HCT116 (cell line): ENCODE results near the gene INSRR. TPM values are rescaled to one million over a fixed set of nuclear protein-coding genes. Genes with fewer than 3 reads are reported as not detected.

Experiments
- ATAC-seq: fragments of 200-7000 bp; cut with Tn5 transposase; 2 replicates; pipeline ENCODE4 v1.9.1; 2020; ENCODE audit warnings: mild to moderate bottlenecking, moderate library complexity
- BruUV-seq: library from RNA; stranded (reverse); fragments of 400-500 nt; replicated peaks from 2 replicates; lab custom pipeline; 2021; lab: Mats Ljungman, UMichigan
- CTCF ChIA-PET: fragments of 300-600 bp; sonication (Branson Sonifier 250); formaldehyde crosslinking; loops from one replicate; lab custom pipeline; 2021; ENCODE audit warnings: antibody characterized with exemption; lab: Charles Lee
- POLR2A ChIA-PET: fragments of 300-600, 350-600 bp; sonication (Branson Sonifier 250); formaldehyde crosslinking; loops from one replicate; lab custom pipeline; 2021; ENCODE audit warnings: antibody characterized with exemption; lab: Charles Lee
- RAD21 ChIA-PET, 2 experiments: fragments of 300-600 bp; sonication (Branson Sonifier 250); formaldehyde crosslinking; loops; one replicate each; lab custom pipeline; 2023; ENCODE audit warnings: low total read pairs in 2 of 2; ENCODE audit not compliant: uncharacterized antibody in 2 of 2, unreplicated experiment in 2 of 2, low non-redundant PET in 1 of 2; lab: Charles Lee
- DNase-seq: peaks from one replicate; pipeline ENCODE4 v3.0.0-alpha.2; 2010; ENCODE audit warnings: low read depth, low spot score
- H2AFZ ChIP-seq: fragments of 200-600 bp; shearing (Covaris generic), sonication (generic); 2 replicates; pipeline ENCODE4 v1.6.1; 2017; ENCODE audit warnings: low read depth, mixed run types, mixed read lengths, antibody characterized with exemption, low read length; ENCODE audit not compliant: poor library complexity, severe bottlenecking
- H3K27ac ChIP-seq: 2 replicates; pipeline ENCODE4 v1.5.1; 2012; ENCODE audit warnings: low read depth, low read length
- H3K27me3 ChIP-seq: fragments of 200-600 bp; sonication (generic); 2 replicates; pipeline ENCODE4 v1.6.1; 2016; ENCODE audit warnings: mixed run types, low read length, mixed read lengths; ENCODE audit not compliant: insufficient read depth
- H3K36me3 ChIP-seq, 2 experiments: fragments of 200-500 bp in 1 of 2; fragments of 200-600 bp in 1 of 2; sonication (Bioruptor generic) in 1 of 2; sonication (generic) in 1 of 2; 2 replicates each; pipeline versions ENCODE4 v1.5.1 to v1.6.1; 2014 to 2016; ENCODE audit warnings: low read length in 2 of 2, inconsistent platforms in 1 of 2, mixed read lengths in 1 of 2, mixed run types in 1 of 2; ENCODE audit not compliant: insufficient read depth in 2 of 2, control insufficient read depth in 1 of 2
- H3K4me1 ChIP-seq, 2 experiments: fragments of 200-600 bp in 1 of 2; sonication (generic) in 1 of 2; 2 replicates each; pipeline versions ENCODE4 v1.5.1 to v1.6.1; 2012 to 2017; ENCODE audit warnings: low read length in 2 of 2, inconsistent platforms in 1 of 2, mild to moderate bottlenecking in 1 of 2, mixed read lengths in 1 of 2, mixed run types in 1 of 2, moderate library complexity in 1 of 2; ENCODE audit not compliant: insufficient read depth in 2 of 2, control insufficient read depth in 1 of 2
- H3K4me2 ChIP-seq: fragments of 200-600 bp; sonication (generic); 2 replicates; pipeline ENCODE4 v1.6.1; 2017; ENCODE audit warnings: mixed run types, low read length, mixed read lengths
- H3K4me3 ChIP-seq, 2 experiments: fragments of 200-600 bp in 1 of 2; sonication (generic) in 1 of 2; replicated peaks in 1 of 2; 2 replicates each; pipeline ENCODE4 v1.5.1; 2011 to 2016; ENCODE audit warnings: low read length in 2 of 2, control low read depth in 1 of 2, low read depth in 1 of 2, mild to moderate bottlenecking in 1 of 2, mixed read lengths in 1 of 2, mixed run types in 1 of 2
- H3K79me2 ChIP-seq: fragments of 200-600 bp; sonication (generic); 2 replicates; pipeline ENCODE4 v1.6.1; 2017; ENCODE audit warnings: mild to moderate bottlenecking, mixed run types, low read length, moderate library complexity, mixed read lengths; ENCODE audit not compliant: insufficient read depth
- H3K9ac ChIP-seq: fragments of 200-600 bp; sonication (generic); 2 replicates; pipeline ENCODE4 v1.6.1; 2016; ENCODE audit warnings: low read length, mixed read lengths
- H3K9me2 ChIP-seq: fragments of 200-600 bp; sonication (generic), shearing (Covaris generic); 2 replicates; pipeline ENCODE4 v1.6.1; 2017; ENCODE audit warnings: mixed run types, mild to moderate bottlenecking, moderate library complexity; ENCODE audit not compliant: insufficient read depth
- H3K9me3 ChIP-seq, 2 experiments: fragments of 200-500 bp in 1 of 2; fragments of 200-600 bp in 1 of 2; sonication (Bioruptor generic) in 1 of 2; sonication (generic) in 1 of 2; 2 replicates each; pipeline ENCODE4 v1.6.1; 2014 to 2017; ENCODE audit warnings: low read length in 2 of 2, mixed read lengths in 2 of 2, inconsistent platforms in 1 of 2, low read depth in 1 of 2, mild to moderate bottlenecking in 1 of 2, mixed run types in 1 of 2, moderate library complexity in 1 of 2; ENCODE audit not compliant: control insufficient read depth in 1 of 2, insufficient read depth in 1 of 2
- H4K20me1 ChIP-seq: fragments of 200-600 bp; sonication (generic), shearing (Covaris generic); 2 replicates; pipeline ENCODE4 v1.6.1; 2017; ENCODE audit warnings: mixed run types, mild to moderate bottlenecking, moderate library complexity; ENCODE audit not compliant: insufficient read depth
- ATF3 ChIP-seq: IDR thresholded peaks from 2 replicates; pipeline ENCODE4 v1.6.1; 2012
- CBX3 ChIP-seq: IDR thresholded peaks from 2 replicates; pipeline ENCODE4 v1.6.1; 2012; ENCODE audit warnings: low read depth
- CTCF ChIP-seq, 3 experiments: fragments of 200-600 bp in 1 of 3; sonication (generic) in 1 of 3; IDR thresholded peaks in 2 of 3; conservative IDR thresholded peaks in 1 of 3; 2 replicates each; pipeline ENCODE4 v1.5.1; 2012 to 2017; ENCODE audit warnings: low read depth in 2 of 3, low read length in 2 of 3, antibody characterized with exemption in 1 of 3, borderline replicate concordance in 1 of 3, control low read depth in 1 of 3, mild to moderate bottlenecking in 1 of 3, mixed read lengths in 1 of 3, mixed run types in 1 of 3, moderate library complexity in 1 of 3; ENCODE audit not compliant: insufficient read depth in 1 of 3
- EGR1 ChIP-seq: IDR thresholded peaks from 2 replicates; pipeline ENCODE4 v1.6.1; 2012; ENCODE audit warnings: low read depth
- ELF1 ChIP-seq: IDR thresholded peaks from 2 replicates; pipeline ENCODE4 v1.6.1; 2012; ENCODE audit warnings: low read depth, borderline replicate concordance
- EZH2 ChIP-seq: fragments of 200-600 bp; sonication (generic); IDR thresholded peaks from 2 replicates; pipeline ENCODE4 v1.6.1; 2017; ENCODE audit warnings: antibody characterized with exemption, mixed run types
- EZH2phosphoT487 ChIP-seq: fragments of 200-600 bp; IDR thresholded peaks from 2 replicates; pipeline ENCODE4 v1.6.1; 2018; ENCODE audit warnings: antibody characterized with exemption, borderline replicate concordance
- FOSL1 ChIP-seq: IDR thresholded peaks from 2 replicates; pipeline ENCODE4 v1.6.1; 2012; ENCODE audit warnings: low read depth
- JUND ChIP-seq: IDR thresholded peaks from 2 replicates; pipeline ENCODE4 v1.6.1; 2012
- MAX ChIP-seq: IDR thresholded peaks from 2 replicates; pipeline ENCODE4 v1.6.1; 2012
- POLR2A ChIP-seq: IDR thresholded peaks from 2 replicates; pipeline ENCODE4 v1.7.0; 2011; ENCODE audit warnings: borderline replicate concordance; ENCODE audit not compliant: insufficient read depth, insufficient read length; ENCODE audit errors: extremely low read depth
- POLR2AphosphoS5 ChIP-seq: IDR thresholded peaks from 2 replicates; pipeline ENCODE4 v1.6.1; 2011; ENCODE audit warnings: mild to moderate bottlenecking, low read depth, low read length, moderate library complexity
- RAD21 ChIP-seq: IDR thresholded peaks from 2 replicates; pipeline ENCODE4 v1.6.1; 2012; ENCODE audit warnings: low read depth, mild to moderate bottlenecking
- REST ChIP-seq: IDR thresholded peaks from 2 replicates; pipeline ENCODE4 v1.6.1; 2012; ENCODE audit warnings: low read depth
- SIN3A ChIP-seq: IDR thresholded peaks from 2 replicates; pipeline ENCODE4 v1.6.1; 2012; ENCODE audit warnings: low read depth
- SP1 ChIP-seq: IDR thresholded peaks from 2 replicates; pipeline ENCODE4 v1.6.1; 2012; ENCODE audit warnings: low read depth
- SRF ChIP-seq: IDR thresholded peaks from 2 replicates; pipeline ENCODE4 v1.6.1; 2012; ENCODE audit warnings: low read depth
- TCF7L2 ChIP-seq: IDR thresholded peaks from 2 replicates; pipeline ENCODE4 v1.7.0; 2011; ENCODE audit warnings: borderline replicate concordance, inconsistent platforms; ENCODE audit not compliant: insufficient read depth, insufficient read length; ENCODE audit errors: extremely low read depth
- YY1 ChIP-seq: IDR thresholded peaks from 2 replicates; pipeline ENCODE4 v1.6.1; 2011; ENCODE audit warnings: low read length, low read depth, moderate library complexity, mild to moderate bottlenecking; ENCODE audit not compliant: insufficient replicate concordance; ENCODE audit errors: extremely low read depth
- ZNF274 ChIP-seq: fragments of 200-500 bp; sonication (Bioruptor generic); IDR thresholded peaks from 2 replicates; pipeline ENCODE4 v1.6.1; 2014; ENCODE audit warnings: mild to moderate bottlenecking, low read depth, low read length, inconsistent platforms
- intact Hi-C: fragments of 100-400 bp; cut with micrococcal nuclease; formaldehyde crosslinking; loops from 2 replicates; pipeline ENCODE4 v1.10.0; 2022
- total RNA-seq: library from RNA; stranded (reverse); gene quantifications from one replicate; pipeline ENCODE4 v1.2.1, GENCODE V29; 2021; ENCODE audit not compliant: unreplicated experiment

The INSRR gene
- total RNA-seq, 1 experiment from 2014 or later, result not detected

GRCh38 chr1:156881663-156882062 is 22.7 kb upstream of the INSRR start:
- ChIA-PET CTCF (no interaction called here), POLR2A (no interaction called here), RAD21 (no interaction called here)
- H3K9me2 ChIP-seq, result no peaks in the 10 kb centered on the region
- ATAC-seq, result no peak
- no peaks in the 10 kb centered on the region for H4K20me1 ChIP-seq
- no peak overlapping the region for H3K9ac ChIP-seq
- no peak overlapping the region for H3K4me3 ChIP-seq
- H3K9me3 ChIP-seq, result no peaks in the 10 kb centered on the region
- intact Hi-C loops, result no loop called here
- no peaks in the 10 kb centered on the region for H3K79me2 ChIP-seq
- no peak overlapping the region for H2AFZ ChIP-seq
- H3K4me2 ChIP-seq, result no peak overlapping the region
- H3K36me3 ChIP-seq, result no peaks in the 10 kb centered on the region
- DNase-seq, result no peak
- TF ChIP-seq POLR2A (no peak), CBX3 (no peak), POLR2AphosphoS5 (no peak), ELF1 (no peak), FOSL1 (no peak), MAX (no peak), EZH2 (no peak), TCF7L2 (no peak), ATF3 (no peak), SIN3A (no peak), SRF (no peak), EZH2phosphoT487 (no peak), SP1 (no peak), ZNF274 (no peak), YY1 (no peak), REST (no peak), RAD21 (no peak), EGR1 (no peak), JUND (no peak), CTCF (IDR thresholded peaks at IDR 0.05 in 2 of 3, conservative IDR thresholded peaks at IDR 0.05 in 1 of 3; ENCODE audit: borderline replicate concordance in 1 of 3, insufficient read depth in 1 of 3, low read depth in 2 of 3, low read length in 2 of 3) (no peak)
- peaks cover 0 to 7% of the 10 kb centered on the region in 2 experiments; a peak in 1 of 4 replicates for H3K4me1 ChIP-seq
- H3K27me3 ChIP-seq, result 0 out of 2 replicates have a peak, but pooled peaks cover 3% of the 10 kb centered on the region
- BruUV-seq, result no TSS peak
- no peak overlapping the region for H3K27ac ChIP-seq
